Sigmoid colon (tissue), 3 donors: Measurements from ENCODE around the gene CHRNA1.

Experiments
- CTCF ChIP-seq, 4 experiments: fragments of 450-650 bp in 3 of 4; fragments of 200-600 bp in 1 of 4; IDR thresholded peaks; one replicate each; pipeline ENCODE4 v1.5.1; 2016 to 2019; ENCODE audit warnings: antibody characterized with exemption in 4 of 4, mild to moderate bottlenecking in 3 of 4, moderate library complexity in 2 of 4
- POLR2A ChIP-seq, 2 donors: fragments of 450-650 bp; IDR thresholded peaks; one replicate each; pipeline ENCODE4 v1.6.1; 2016; ENCODE audit warnings: antibody characterized with exemption in 2 of 2, mild to moderate bottlenecking in 2 of 2, moderate library complexity in 2 of 2

- TF ChIP-seq CTCF (IDR thresholded peaks at IDR 0.05): no peak
- TF ChIP-seq POLR2A (IDR thresholded peaks at IDR 0.05): no peak
These were observed 16.0 kb upstream of the CHRNA1 start for GRCh38 chr2:174780191-174780840.
